Uterus (tissue), 2 donors: ENCODE measurements around the gene MICALL1.

Experiments used
- CTCF ChIP-seq, 4 experiments: fragments of 200-600 bp in 2 of 4; fragments of 450-650 bp in 2 of 4; sonication (generic) in 2 of 4; IDR thresholded peaks; one replicate each; pipeline ENCODE4 v1.5.1; 2016 to 2019; ENCODE audit warnings: antibody characterized with exemption in 4 of 4, mild to moderate bottlenecking in 2 of 4, moderate library complexity in 1 of 4
- POLR2A ChIP-seq, 2 donors: fragments of 450-650 bp; IDR thresholded peaks; one replicate each; pipeline ENCODE4 v1.6.1; 2016; ENCODE audit warnings: antibody characterized with exemption in 2 of 2, mild to moderate bottlenecking in 1 of 2, moderate library complexity in 1 of 2

GRCh38 chr22:37983860-37984791, 78.0 kb downstream of the MICALL1 start, which contains the start of gene SOX10:
- TF ChIP-seq POLR2A (IDR thresholded peaks at IDR 0.05) (no peak), CTCF (IDR thresholded peaks at IDR 0.05) (no peak)
